ACC112 (cell line): Measurements from ENCODE around the gene LAMTOR4.

ENCODE experiments used
- H2AFZ ChIP-seq: fragments of 200-600 bp; sonication (generic); one replicate; pipeline ENCODE4 v1.6.0; 2017; ENCODE audit warnings: antibody characterized with exemption, low read length; ENCODE audit not compliant: unreplicated experiment
- H3K27ac ChIP-seq: fragments of 200-600 bp; sonication (generic); 2 replicates; pipeline ENCODE4 v1.5.1; 2014; ENCODE audit warnings: low read depth, mild to moderate bottlenecking, antibody characterized with exemption, low read length, moderate library complexity
- H3K27me3 ChIP-seq: fragments of 200-600 bp; sonication (generic); 2 replicates; pipeline ENCODE4 v1.6.1; 2014; ENCODE audit warnings: mild to moderate bottlenecking, antibody characterized with exemption, low read length, moderate library complexity, mixed read lengths; ENCODE audit not compliant: insufficient read depth
- H3K36me3 ChIP-seq: fragments of 200-600 bp; sonication (generic); 2 replicates; pipeline ENCODE4 v1.6.1; 2016; ENCODE audit warnings: mild to moderate bottlenecking, antibody characterized with exemption, low read length, moderate library complexity, mixed read lengths; ENCODE audit not compliant: insufficient read depth
- H3K4me1 ChIP-seq: fragments of 200-600 bp; sonication (generic); one replicate; pipeline ENCODE4 v1.6.1; 2016; ENCODE audit warnings: low read length, mixed read lengths; ENCODE audit not compliant: insufficient read depth, unreplicated experiment, control insufficient read depth
- H3K4me3 ChIP-seq: fragments of 200-600 bp; sonication (generic); 2 replicates; pipeline ENCODE4 v1.5.1; 2014; ENCODE audit warnings: mild to moderate bottlenecking, low read depth, low read length
- H3K79me2 ChIP-seq: fragments of 200-600 bp; sonication (generic); one replicate; pipeline ENCODE4 v1.6.0; 2016; ENCODE audit warnings: low read length; ENCODE audit not compliant: control insufficient read depth, unreplicated experiment, insufficient read depth

Gene LAMTOR4

GRCh38 chr7:100155553-100156317 is 7.0 kb downstream of the LAMTOR4 start:
- no peaks in the 10 kb centered on the region; the same call in none of the 2 replicates for H3K36me3 ChIP-seq

DNA sequence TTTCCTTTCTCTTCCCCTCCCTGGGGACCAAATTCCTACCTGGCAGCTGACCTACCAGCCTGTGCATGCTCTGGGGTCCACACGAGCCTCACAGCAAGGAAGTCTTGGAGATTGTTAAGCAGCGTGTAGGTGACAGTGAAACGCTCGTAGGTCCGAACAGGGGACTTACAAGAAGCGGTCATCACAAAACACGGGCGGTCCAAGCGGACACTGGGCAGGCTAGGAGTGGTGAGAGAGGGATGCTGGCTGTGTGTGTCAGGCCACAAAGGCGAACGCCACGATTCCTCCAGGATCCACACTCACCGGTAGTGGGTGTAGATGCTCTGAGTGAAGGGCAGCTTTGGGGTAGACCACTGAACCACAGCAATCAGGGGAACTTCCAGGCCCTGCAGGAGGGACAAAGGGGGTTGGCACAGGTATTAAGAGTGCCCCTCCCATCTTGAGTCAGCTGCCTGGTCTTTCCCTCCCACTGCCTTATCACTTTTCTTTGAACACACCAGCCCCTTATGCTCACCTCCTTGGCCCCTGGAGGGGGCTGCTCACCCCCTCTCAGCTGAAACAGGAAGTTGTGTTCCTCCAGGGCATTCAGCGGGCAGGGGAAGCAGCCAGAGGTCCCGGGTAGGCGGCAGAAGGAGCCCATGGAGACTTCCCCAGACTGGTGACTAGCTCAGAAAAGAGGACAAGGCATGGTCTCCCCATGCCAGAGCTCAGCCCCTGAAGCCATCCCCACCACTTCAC is 7.8 kb downstream of the LAMTOR4 start:
- Histone ChIP-seq H3K36me3 (no peaks in the 10 kb centered on the region; the same call in none of the 2 replicates), H3K27ac (no peak overlapping the region), H3K27me3 (no peaks in the 10 kb centered on the region)

More at GRCh38 chr7:100155553-100156317, 7.0 kb downstream of the LAMTOR4 start:
- Histone ChIP-seq H3K79me2 (peaks cover 14% of the 10 kb centered on the region), H3K27ac (no peak overlapping the region), H2AFZ (no peak overlapping the region), H3K4me3 (no peak overlapping the region), H3K27me3 (no peaks in the 10 kb centered on the region), H3K4me1 (peaks cover 22% of the 10 kb centered on the region)

DNA sequence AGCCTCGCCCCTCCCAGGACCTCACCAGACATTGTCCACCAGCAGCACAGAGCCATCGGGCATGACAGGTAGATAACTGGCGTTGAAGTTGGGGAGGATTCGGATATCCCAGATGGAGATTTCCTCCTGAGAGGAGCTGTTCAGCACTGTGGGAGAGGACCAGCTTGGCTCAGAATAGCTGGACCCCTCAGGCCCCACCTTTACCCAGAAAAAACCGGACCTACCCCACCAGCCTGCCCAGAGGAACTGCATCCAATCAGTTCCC is 8.3 kb downstream of the LAMTOR4 start:
- H2AFZ ChIP-seq, result no peak overlapping the region
- H3K27me3 ChIP-seq, result no peaks in the 10 kb centered on the region
- H3K4me3 ChIP-seq, result peak overlapping the region; percentile 96; the same call in 1 of the 2 replicates
- no peaks in the 10 kb centered on the region; the same call in none of the 2 replicates for H3K36me3 ChIP-seq
- no peak overlapping the region for H3K27ac ChIP-seq
- peaks cover 14% of the 10 kb centered on the region for H3K79me2 ChIP-seq
- H3K4me1 ChIP-seq, result peaks cover 22% of the 10 kb centered on the region

More for the DNA sequence above, 7.8 kb downstream of the LAMTOR4 start:
- H2AFZ ChIP-seq, result no peak overlapping the region
- H3K4me1 ChIP-seq, result peaks cover 22% of the 10 kb centered on the region
- peaks cover 14% of the 10 kb centered on the region for H3K79me2 ChIP-seq
- no peak overlapping the region; the same call in 1 of the 2 replicates for H3K4me3 ChIP-seq

DNA sequence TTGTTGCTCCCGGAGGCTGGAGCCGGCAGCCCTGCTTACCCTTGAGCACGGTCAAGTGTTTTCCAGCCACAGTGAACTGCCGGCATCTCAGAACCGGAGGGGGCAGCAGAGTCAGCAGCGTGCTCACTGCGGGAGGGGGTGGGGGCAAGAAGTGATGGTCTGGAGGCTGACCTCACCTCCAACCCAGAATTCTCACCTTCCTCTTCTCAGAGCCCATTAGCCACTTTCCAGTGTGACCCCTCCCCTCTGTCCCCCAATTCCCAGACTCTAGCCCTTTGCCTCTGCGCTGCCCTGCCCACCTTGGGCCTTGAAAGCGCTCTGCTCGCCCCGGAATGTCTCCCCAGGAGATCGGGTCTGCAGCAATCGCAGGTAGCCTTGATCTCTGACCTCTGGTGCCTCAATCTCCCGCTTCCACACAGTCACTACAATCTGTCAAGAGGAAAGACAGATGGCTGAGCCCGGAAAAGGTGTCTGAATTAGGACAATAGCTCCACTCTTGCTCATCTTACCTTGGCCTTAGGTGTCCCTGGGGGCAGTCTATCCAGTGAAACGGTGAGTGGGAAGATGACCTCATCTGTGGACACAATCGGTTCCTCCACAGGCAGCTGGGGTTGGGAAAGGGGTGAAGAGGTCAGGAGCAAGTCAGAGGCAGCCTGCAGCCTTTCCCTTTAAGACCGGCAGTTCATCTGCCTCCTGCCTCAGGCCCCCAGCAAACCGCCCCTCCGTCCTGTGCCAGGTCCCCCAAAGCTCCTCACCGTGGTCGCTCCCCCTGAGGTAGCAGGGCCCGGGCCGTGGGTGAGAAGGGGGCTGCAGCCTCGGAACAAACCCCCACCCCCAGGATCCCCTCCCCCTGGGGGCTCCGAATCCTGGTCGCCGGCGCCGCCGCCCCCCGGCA is 8.9 kb downstream of the LAMTOR4 start:
- H3K36me3 ChIP-seq, result no peaks in the 10 kb centered on the region; the same call in none of the 2 replicates
- peak overlapping the region; percentile 96 for H3K4me3 ChIP-seq
- no peak overlapping the region for H2AFZ ChIP-seq
- no peaks in the 10 kb centered on the region for H3K27me3 ChIP-seq
- peaks cover 22% of the 10 kb centered on the region for H3K4me1 ChIP-seq
- no peak overlapping the region for H3K27ac ChIP-seq
- peaks cover 14% of the 10 kb centered on the region for H3K79me2 ChIP-seq

- Histone ChIP-seq H3K79me2 (peaks cover 12% of the 10 kb centered on the region), H3K4me3 (peak within 1 kb of the TSS; percentile 96), H3K36me3 (no peaks in the 10 kb centered on the region; the same call in 1 of the 2 replicates), H3K4me1 (peaks cover 22% of the 10 kb centered on the region), H3K27me3 (no peaks in the 10 kb centered on the region), H2AFZ (peak within 1 kb of the TSS; percentile 86), H3K27ac (peak within 1 kb of the TSS; percentile 41; the same call in 1 of the 2 replicates)
Measured at GRCh38 chr7:100158229-100159098, 9.7 kb downstream of the LAMTOR4 start, which contains the start of gene TRAPPC14. TRAPPC14 (minus strand) TSS chr7:100158723; CDS start chr7:100158499, 224 bp downstream.

DNA sequence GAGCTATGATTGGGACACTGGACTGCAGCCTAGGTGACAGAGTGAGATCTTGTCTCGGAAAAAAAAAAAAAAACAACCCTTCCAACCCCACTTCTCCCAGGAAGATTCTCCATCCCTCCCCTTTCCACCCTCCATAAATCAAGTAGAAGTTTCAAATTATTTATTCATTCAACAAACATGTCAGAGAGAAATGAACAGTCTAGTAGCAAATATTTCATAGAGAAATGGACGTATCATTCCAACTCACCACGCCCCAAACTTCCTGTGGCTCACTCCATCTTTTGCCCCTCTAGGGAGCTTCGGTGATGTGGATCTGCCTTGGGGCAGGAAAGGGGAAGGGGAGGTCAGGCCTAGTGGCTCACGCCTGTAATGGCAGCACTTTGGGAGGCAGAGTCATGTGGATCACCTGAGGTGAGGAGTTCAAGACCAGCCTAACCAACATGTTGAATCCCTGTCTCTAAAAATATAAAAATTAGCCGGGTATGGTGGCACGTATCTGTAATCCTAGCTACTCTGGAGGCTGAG is 10.4 kb downstream of the LAMTOR4 start:
- Histone ChIP-seq H3K79me2 (peaks cover 12% of the 10 kb centered on the region), H3K4me3 (peak overlapping the region; percentile 96), H3K36me3 (no peaks in the 10 kb centered on the region; the same call in 1 of the 2 replicates), H3K27ac (no peak overlapping the region), H2AFZ (peak overlapping the region; percentile 86), H3K4me1 (peaks cover 19% of the 10 kb centered on the region), H3K27me3 (no peaks in the 10 kb centered on the region)

DNA sequence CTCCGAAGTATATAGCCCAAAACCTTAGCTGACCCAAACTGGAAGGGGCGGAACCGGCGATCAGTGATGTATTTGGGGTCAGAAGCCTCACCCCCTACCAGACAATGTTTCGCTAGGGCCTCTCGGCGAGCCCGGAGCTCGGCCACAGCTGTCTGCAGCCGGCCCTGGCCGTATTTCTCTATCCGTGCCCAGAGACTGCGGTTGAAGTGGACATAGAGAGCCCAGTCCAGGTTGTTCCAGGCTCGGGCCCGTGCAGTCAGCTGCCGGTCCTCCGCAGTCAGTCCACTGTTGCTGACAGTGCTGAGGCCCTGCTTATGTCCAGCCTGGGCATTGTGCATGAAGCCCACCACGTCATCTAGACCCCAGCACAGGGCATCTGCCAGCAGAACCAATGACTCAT is 11.3 kb downstream of the LAMTOR4 start:
- Histone ChIP-seq H2AFZ (no peak overlapping the region), H3K4me3 (no peak overlapping the region), H3K27ac (no peak overlapping the region), H3K27me3 (no peaks in the 10 kb centered on the region), H3K36me3 (no peaks in the 10 kb centered on the region; the same call in 1 of the 2 replicates), H3K79me2 (peaks cover 12% of the 10 kb centered on the region), H3K4me1 (peaks cover 19% of the 10 kb centered on the region)

DNA sequence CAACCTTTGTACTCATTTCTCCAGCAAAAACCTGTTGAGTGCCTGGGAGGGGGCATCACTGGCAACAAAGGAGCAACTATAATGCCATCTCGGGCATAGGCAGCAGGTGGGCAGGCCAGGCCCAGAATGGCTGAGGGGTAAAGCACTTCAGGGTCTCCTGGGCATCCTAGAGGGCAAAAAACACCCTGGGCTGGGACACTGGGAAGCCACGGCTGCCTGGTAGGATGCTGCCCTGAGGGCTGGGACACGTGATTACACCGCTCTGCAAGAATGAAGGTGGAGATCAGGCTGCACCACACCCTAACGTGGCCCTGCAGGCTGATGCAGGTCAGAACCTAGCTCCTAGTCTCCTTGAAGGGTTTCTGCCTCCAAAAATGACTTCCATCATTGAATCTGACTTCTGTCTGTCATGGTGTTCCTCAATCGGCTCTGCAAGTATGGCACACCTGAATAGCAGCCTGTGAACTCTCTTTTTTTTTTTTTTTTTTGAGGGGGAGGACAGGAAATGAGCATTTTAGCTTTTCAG is 14.4 kb downstream of the LAMTOR4 start:
- Histone ChIP-seq H3K79me2 (peaks cover 3% of the 10 kb centered on the region), H3K4me1 (peaks cover 4% of the 10 kb centered on the region), H3K27me3 (no peaks in the 10 kb centered on the region), H3K36me3 (no peaks in the 10 kb centered on the region), H3K27ac (no peak overlapping the region), H3K4me3 (no peak overlapping the region), H2AFZ (no peak overlapping the region)

DNA sequence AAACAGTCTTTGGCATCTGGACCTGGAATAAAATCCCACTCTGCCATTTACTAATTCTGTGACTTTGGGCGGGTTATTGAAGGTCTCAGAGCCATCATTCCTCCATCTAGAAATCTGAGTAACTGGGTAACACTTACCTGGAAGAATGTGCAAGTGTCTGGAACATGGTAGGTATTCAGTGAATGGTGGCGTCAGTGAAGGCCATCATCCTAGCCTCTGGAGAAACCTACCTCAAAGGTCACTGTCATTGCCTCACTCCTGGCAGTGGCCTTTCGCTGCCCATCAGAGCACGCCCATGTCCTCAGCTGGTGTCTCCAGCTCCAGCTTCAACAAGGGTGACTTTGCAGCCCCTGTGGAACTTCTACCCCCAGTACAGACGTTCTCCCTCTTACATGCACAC is 15.2 kb downstream of the LAMTOR4 start:
- Histone ChIP-seq H3K36me3 (no peaks in the 10 kb centered on the region), H3K4me3 (no peak overlapping the region), H3K4me1 (peaks cover 7% of the 10 kb centered on the region), H2AFZ (no peak overlapping the region), H3K79me2 (no peaks in the 10 kb centered on the region), H3K27me3 (no peaks in the 10 kb centered on the region), H3K27ac (no peak overlapping the region)
